Smooth muscle cell (in vitro differentiated cells): Measurements from ENCODE around the gene NME1. TPM values are rescaled to one million over a fixed set of nuclear protein-coding genes. Genes with fewer than 3 reads are reported as not detected.
A peak's percentile ranks its signal among the peaks of the same experiment; 100 is the strongest.
"Not testable (repeated sequence)": the region's sequence is repeated elsewhere in the genome, so short reads cannot be mapped to it uniquely, and the experiment has no call there.

ENCODE experiments used
- DNase-seq: peaks from one replicate; lab custom pipeline; 2025; ENCODE audit not compliant: unreplicated experiment; lab: John Stamatoyannopoulos, UW
- H2AFZ ChIP-seq: fragments of 200-600 bp; sonication (generic); 2 replicates; pipeline ENCODE4 v1.6.0; 2016; ENCODE audit warnings: antibody characterized with exemption, low read depth, mild to moderate bottlenecking
- H3F3A ChIP-seq: fragments of 200-600 bp; sonication (generic); 2 replicates; pipeline ENCODE4 v1.6.0; 2017; ENCODE audit warnings: antibody characterized with exemption, low read depth
- H3K27ac ChIP-seq: fragments of 200-600 bp; sonication (generic); 2 replicates; pipeline ENCODE4 v1.5.1; 2016; ENCODE audit warnings: low read depth, mild to moderate bottlenecking
- H3K27me3 ChIP-seq: fragments of 200-600 bp; sonication (generic); 2 replicates; pipeline ENCODE4 v1.6.1; 2016; ENCODE audit warnings: low read depth, mild to moderate bottlenecking
- H3K36me3 ChIP-seq: fragments of 200-600 bp; sonication (generic); 2 replicates; pipeline ENCODE4 v1.5.1; 2016; ENCODE audit warnings: low read depth
- H3K4me1 ChIP-seq: fragments of 200-600 bp; sonication (generic); 2 replicates; pipeline ENCODE4 v1.5.1; 2016; ENCODE audit warnings: low read depth
- H3K4me2 ChIP-seq: fragments of 200-600 bp; sonication (generic); 2 replicates; pipeline ENCODE4 v1.6.0; 2016; ENCODE audit warnings: mild to moderate bottlenecking
- H3K4me3 ChIP-seq: fragments of 200-600 bp; sonication (generic); 2 replicates; pipeline ENCODE4 v1.5.1; 2016; ENCODE audit warnings: mild to moderate bottlenecking
- H3K79me2 ChIP-seq: fragments of 200-600 bp; sonication (generic); 2 replicates; pipeline ENCODE4 v1.6.0; 2016; ENCODE audit warnings: low read depth, mild to moderate bottlenecking
- H3K9ac ChIP-seq: fragments of 200-600 bp; sonication (generic); 2 replicates; pipeline ENCODE4 v1.6.0; 2016; ENCODE audit warnings: low read depth
- H3K9me3 ChIP-seq: fragments of 200-600 bp; sonication (generic); replicated peaks from 2 replicates; pipeline ENCODE4 v1.5.1; 2016; ENCODE audit warnings: low read depth
- H4K20me1 ChIP-seq: fragments of 200-600 bp; sonication (generic); 2 replicates; pipeline ENCODE4 v1.6.0; 2016; ENCODE audit warnings: low read depth
- WGBS: methylation state at CpG from one replicate; pipeline ENCODE4 v1.1.7; 2016; ENCODE audit warnings: low lambda C conversion rate; 5-methylcytosine and 5-hydroxymethylcytosine counted together
- polyA plus RNA-seq: library from polyadenylated mRNA; unstranded; fragments of >200 nt; fragmentation: Nextera tagmentation; extraction: Ambion mirVana; gene quantifications from 2 replicates; pipeline ENCODE4 v1.2.1, GENCODE V29; 2016
- total RNA-seq: library from RNA; depleted of rRNA; stranded (reverse); fragments of >200 nt; gene quantifications from 2 replicates; pipeline ENCODE4 v1.2.3, GENCODE V29; 2014
- TF ChIP-seq, protein P1 (sequence below): fragments of 200-600 bp; sonication (generic); IDR thresholded peaks from 2 replicates; pipeline ENCODE4 v1.5.1; 2017; ENCODE audit warnings: borderline replicate concordance, mild to moderate bottlenecking, antibody characterized with exemption; ENCODE audit not compliant: insufficient read depth, poor library complexity, severe bottlenecking

The NME1 gene
- total RNA-seq = 95.5 and 119 TPM in 2 replicates
- 222 and 233 TPM in 2 replicates for polyA plus RNA-seq

DNA sequence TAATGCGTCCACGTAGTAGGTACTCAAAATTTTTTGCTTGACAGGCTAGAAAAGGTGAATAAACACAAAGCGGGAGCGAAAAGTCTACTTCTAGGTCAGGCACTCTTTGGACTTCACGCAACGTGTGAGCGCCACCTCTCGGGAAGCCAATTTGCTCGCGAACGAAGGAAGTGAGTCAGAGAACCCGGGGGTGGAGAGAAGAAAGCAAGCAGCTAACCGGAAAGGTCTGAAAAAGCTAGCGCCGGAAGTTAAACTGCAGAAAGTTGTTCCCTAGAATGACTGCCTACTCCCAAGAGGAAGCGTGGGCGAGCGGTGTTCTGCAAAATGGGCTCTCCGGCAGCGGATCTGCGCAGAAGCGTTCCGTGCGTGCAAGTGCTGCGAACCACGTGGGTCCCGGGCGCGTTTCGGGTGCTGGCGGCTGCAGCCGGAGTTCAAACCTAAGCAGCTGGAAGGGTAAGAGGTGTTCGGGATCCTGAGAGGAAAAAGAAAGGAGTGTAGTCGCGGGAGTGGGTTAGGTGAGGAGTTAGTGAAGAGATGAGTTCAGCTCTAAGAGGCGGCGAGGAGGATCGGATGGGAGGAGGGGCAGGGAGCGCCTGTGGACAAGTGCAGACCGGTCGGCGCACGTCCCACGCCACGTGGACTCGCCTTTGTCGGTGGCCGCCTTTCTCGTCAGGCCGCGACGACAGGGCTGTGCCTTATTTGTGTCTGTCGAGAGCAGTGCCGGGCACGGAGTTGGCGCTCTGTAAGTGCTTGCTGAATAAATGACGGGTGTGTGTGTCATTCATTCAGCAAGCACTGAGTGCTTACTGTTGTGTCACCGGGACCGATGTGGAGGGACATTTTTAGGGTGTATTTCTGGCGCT lies at the start of gene NME1:
Gene NME1 (plus strand): TSS at position 350 of the 863 bp plus-strand sequence. CDS start 2,096 bp downstream, outside the sequence.
- Histone ChIP-seq H3K4me1 (peaks cover 14% of the 10 kb centered on the region), H3F3A (peaks cover 8% of the 10 kb centered on the region), H3K27me3 (no peaks in the 10 kb centered on the region), H3K79me2 (peaks cover 44% of the 10 kb centered on the region), H3K4me3 (peak within 1 kb of the TSS; percentile 66), H4K20me1 (no peaks in the 10 kb centered on the region), H3K4me2 (peak within 1 kb of the TSS; percentile 97), H3K9me3 (no peaks in the 10 kb centered on the region), H3K9ac (peak within 1 kb of the TSS; percentile 76), H3K36me3 (no peaks in the 10 kb centered on the region), H2AFZ (peak within 1 kb of the TSS; percentile 92), H3K27ac (peak within 1 kb of the TSS; percentile 92)
- DNase-seq = peak; percentile 88
- TF ChIP-seq, protein P1, sequence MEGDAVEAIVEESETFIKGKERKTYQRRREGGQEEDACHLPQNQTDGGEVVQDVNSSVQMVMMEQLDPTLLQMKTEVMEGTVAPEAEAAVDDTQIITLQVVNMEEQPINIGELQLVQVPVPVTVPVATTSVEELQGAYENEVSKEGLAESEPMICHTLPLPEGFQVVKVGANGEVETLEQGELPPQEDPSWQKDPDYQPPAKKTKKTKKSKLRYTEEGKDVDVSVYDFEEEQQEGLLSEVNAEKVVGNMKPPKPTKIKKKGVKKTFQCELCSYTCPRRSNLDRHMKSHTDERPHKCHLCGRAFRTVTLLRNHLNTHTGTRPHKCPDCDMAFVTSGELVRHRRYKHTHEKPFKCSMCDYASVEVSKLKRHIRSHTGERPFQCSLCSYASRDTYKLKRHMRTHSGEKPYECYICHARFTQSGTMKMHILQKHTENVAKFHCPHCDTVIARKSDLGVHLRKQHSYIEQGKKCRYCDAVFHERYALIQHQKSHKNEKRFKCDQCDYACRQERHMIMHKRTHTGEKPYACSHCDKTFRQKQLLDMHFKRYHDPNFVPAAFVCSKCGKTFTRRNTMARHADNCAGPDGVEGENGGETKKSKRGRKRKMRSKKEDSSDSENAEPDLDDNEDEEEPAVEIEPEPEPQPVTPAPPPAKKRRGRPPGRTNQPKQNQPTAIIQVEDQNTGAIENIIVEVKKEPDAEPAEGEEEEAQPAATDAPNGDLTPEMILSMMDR = peak; percentile 73
- under 1% methylated on average over 60 of the region's 60 CpGs for WGBS

GRCh38 chr17:51107778-51108177 lies 45.6 kb upstream of the NME1 start:
- TF ChIP-seq, protein P1 = no peak
- Histone ChIP-seq H3K79me2 (peaks cover 83% of the 10 kb centered on the region), H3K4me2 (no peak overlapping the region), H3K9me3 (no peaks in the 10 kb centered on the region), H3K27me3 (no peaks in the 10 kb centered on the region), H3K9ac (no peak overlapping the region), H3K4me1 (no peaks in the 10 kb centered on the region), H4K20me1 (peaks cover 95% of the 10 kb centered on the region), H3K4me3 (no peak overlapping the region), H3K36me3 (no peaks in the 10 kb centered on the region), H2AFZ (no peak overlapping the region), H3F3A (no peaks in the 10 kb centered on the region), H3K27ac (no peak overlapping the region)
- no peak for DNase-seq
- 100% methylated on average over 1 of the region's 1 CpG for WGBS

GRCh38 chr17:51112303-51113222 lies 40.8 kb upstream of the NME1 start:
- WGBS = 93% methylated on average over 16 of the region's 16 CpGs
- Histone ChIP-seq H3K79me2 (peaks cover 97% of the 10 kb centered on the region), H4K20me1 (peaks cover 100% of the 10 kb centered on the region)
- H3K4me3 ChIP-seq, H3K27ac ChIP-seq, H3K36me3 ChIP-seq, DNase-seq, H3K27me3 ChIP-seq, H3K4me2 ChIP-seq, H2AFZ ChIP-seq, H3F3A ChIP-seq, H3K4me1 ChIP-seq, H3K9ac ChIP-seq, H3K9me3 ChIP-seq: not testable (repeated sequence)

DNA sequence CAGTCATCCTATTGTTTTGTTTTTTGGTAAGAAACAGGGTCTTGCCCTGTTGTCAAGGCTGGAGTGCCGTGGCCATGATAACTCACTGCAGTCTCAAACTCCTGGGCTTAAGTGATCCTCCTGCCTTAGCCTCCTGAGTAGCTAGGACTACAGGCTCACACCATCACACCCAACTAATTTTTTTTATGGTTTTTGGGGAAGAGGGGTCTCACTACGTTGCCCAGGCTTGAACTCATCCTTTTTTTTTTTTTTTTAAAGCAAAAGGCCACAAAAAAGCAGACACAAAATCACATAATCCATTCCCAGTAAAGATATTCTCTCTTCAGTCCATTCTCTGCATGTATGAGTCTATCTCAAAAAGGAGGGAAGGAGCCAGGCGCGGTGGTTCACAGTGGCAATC lies 38.2 kb upstream of the NME1 start:
- Histone ChIP-seq H3K9ac (no peak overlapping the region), H3K4me1 (peaks cover 10% of the 10 kb centered on the region), H3K9me3 (no peaks in the 10 kb centered on the region), H3K36me3 (no peaks in the 10 kb centered on the region), H4K20me1 (peaks cover 100% of the 10 kb centered on the region), H2AFZ (no peak overlapping the region), H3K4me3 (no peak overlapping the region), H3K27me3 (no peaks in the 10 kb centered on the region), H3K4me2 (no peak overlapping the region), H3K79me2 (peaks cover 99% of the 10 kb centered on the region), H3K27ac (no peak overlapping the region), H3F3A (no peaks in the 10 kb centered on the region)
- DNase-seq = no peak
- 97% methylated on average over 4 of the region's 4 CpGs for WGBS
- TF ChIP-seq, protein P1 = no peak
